ENCODE measurements around the gene CORO1A.

CORO1A gene

DNA sequence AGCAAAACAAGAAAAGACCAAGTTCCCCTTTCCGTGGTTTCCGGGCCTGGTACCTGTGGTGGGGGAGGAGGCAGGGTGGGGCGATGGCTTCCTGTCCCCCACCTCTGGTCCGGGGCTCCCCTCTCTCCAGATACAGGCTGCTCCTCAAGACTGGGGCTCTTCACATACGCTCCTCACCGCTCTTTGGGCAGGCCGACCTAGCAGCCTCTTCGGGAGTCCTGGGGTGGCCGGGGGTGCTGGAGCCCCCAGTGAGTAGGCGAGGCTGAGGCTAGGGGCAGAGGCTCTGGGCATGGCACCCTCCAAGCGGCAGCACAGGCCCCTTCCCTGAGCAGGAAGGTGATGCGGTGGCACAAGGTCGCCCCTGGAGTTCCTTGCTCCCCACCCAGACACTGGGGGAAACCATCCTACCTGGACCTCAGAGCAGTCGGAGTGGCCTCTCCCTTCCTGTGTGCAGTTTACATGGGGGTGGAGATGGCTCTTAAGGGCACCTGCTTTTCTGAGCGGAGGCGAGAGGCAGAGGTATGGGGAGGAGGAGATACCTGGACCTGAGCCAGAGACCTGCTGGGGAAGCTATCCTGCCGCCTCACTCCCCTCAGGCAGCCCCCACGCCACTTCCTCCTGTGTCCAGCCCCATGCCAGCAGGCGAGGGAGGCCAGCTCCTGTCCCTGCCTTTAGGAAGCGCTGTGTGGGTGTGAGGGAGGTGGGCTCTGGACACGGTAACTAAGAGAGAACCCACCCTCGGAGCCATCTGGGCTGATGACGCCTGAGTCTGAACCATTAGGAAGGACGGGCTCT is 891 bp downstream of the CORO1A start:
- TF ChIP-seq TAF1 (IDR thresholded peaks at IDR 0.05; ENCODE audit: borderline replicate concordance, insufficient read depth, low read length) (no peak), FOXP2 (optimal IDR thresholded peaks at IDR 0.05; ENCODE audit: borderline replicate concordance, extremely low read depth, extremely low read length, insufficient read depth) (no peak), POLR2AphosphoS5 (IDR thresholded peaks at IDR 0.05; ENCODE audit: low read depth, low read length) (no peak), SIN3A (IDR thresholded peaks at IDR 0.05; ENCODE audit: borderline replicate concordance, insufficient read depth, low read length) (no peak)
- TF ChIP-seq, protein P1, sequence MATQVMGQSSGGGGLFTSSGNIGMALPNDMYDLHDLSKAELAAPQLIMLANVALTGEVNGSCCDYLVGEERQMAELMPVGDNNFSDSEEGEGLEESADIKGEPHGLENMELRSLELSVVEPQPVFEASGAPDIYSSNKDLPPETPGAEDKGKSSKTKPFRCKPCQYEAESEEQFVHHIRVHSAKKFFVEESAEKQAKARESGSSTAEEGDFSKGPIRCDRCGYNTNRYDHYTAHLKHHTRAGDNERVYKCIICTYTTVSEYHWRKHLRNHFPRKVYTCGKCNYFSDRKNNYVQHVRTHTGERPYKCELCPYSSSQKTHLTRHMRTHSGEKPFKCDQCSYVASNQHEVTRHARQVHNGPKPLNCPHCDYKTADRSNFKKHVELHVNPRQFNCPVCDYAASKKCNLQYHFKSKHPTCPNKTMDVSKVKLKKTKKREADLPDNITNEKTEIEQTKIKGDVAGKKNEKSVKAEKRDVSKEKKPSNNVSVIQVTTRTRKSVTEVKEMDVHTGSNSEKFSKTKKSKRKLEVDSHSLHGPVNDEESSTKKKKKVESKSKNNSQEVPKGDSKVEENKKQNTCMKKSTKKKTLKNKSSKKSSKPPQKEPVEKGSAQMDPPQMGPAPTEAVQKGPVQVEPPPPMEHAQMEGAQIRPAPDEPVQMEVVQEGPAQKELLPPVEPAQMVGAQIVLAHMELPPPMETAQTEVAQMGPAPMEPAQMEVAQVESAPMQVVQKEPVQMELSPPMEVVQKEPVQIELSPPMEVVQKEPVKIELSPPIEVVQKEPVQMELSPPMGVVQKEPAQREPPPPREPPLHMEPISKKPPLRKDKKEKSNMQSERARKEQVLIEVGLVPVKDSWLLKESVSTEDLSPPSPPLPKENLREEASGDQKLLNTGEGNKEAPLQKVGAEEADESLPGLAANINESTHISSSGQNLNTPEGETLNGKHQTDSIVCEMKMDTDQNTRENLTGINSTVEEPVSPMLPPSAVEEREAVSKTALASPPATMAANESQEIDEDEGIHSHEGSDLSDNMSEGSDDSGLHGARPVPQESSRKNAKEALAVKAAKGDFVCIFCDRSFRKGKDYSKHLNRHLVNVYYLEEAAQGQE (IDR thresholded peaks at IDR 0.05; ENCODE audit: insufficient read depth in 1 of 2, low read depth in 2 of 2, low read length in 2 of 2): no peak

DNA sequence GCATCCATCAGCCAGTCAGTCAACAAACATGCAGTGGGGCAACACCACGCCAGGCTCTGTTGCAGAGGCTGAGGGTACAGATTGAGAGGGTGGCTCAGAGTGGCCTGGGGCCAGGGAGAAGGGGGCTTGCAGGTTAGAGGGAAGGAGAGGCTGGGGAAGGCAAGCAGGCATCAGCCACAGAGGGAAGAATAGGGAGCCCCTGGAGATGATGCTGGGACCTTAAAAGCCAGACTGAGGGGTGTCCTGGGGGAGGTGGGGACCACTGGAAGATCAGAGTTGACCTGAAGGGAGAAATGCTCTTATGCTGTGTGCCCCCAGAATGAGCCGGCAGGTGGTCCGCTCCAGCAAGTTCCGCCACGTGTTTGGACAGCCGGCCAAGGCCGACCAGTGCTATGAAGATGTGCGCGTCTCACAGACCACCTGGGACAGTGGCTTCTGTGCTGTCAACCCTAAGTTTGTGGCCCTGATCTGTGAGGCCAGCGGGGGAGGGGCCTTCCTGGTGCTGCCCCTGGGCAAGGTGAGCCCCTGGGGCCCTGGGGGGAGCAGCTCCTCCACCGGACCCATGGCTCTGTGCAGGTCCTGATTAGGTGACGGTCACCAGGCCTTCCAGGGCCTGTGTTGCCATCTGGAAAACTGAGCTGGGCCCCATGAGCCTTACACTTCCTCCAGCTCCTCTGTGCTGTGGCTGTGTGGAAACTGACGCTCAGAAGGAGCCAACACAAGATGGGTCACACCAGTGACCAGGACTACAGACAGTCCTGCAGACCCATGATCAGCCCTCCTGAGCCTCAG is 1.7 kb downstream of the CORO1A start:
- TF ChIP-seq SIN3A (IDR thresholded peaks at IDR 0.05; ENCODE audit: borderline replicate concordance, insufficient read depth, low read length) (no peak), POLR2AphosphoS5 (IDR thresholded peaks at IDR 0.05; ENCODE audit: low read depth, low read length) (no peak), FOXP2 (optimal IDR thresholded peaks at IDR 0.05; ENCODE audit: borderline replicate concordance, extremely low read depth, extremely low read length, insufficient read depth) (no peak), TAF1 (IDR thresholded peaks at IDR 0.05; ENCODE audit: borderline replicate concordance, insufficient read depth, low read length) (no peak)
- TF ChIP-seq, protein P1 (IDR thresholded peaks at IDR 0.05; ENCODE audit: insufficient read depth in 1 of 2, low read depth in 2 of 2, low read length in 2 of 2): no peak

DNA sequence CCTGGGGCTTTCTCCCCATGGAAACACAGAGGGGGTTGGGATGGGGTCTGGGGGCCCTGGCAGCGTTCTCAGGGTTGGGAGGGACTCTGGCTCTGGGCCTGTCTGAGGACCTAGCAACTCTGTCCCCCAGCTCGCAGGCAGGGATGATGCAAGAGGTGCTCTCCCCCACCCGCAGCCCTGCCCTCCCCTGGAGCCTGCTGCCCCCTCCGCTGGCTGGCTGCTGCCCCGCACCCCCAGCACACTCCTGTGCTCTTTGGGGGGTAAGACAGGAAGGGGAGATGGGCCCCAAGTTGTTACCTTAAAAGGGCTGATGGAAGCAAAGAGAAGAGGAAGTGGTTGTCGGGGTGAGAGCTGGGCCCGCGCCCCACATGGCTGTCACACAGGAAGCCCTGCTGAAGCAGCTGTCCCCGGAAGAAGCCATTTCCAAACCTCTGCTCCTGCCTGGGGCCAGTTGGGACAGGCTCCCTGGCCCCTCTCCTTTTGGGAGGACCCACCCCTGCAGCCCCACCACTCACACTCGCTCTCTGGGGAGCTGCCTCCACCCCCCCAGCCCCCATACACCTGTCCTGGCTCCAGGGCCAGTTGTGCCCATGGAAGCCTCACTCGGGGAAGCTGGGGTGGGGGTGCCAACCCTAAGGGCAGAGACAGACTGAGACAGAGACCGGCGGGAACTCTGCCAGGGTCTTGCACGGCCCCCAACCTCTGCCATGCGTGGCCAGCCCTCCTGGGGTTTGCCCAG is 2.5 kb downstream of the CORO1A start:
- TF ChIP-seq, protein P1 (IDR thresholded peaks at IDR 0.05; ENCODE audit: insufficient read depth in 1 of 2, low read depth in 2 of 2, low read length in 2 of 2): no peak
- TF ChIP-seq POLR2AphosphoS5 (IDR thresholded peaks at IDR 0.05; ENCODE audit: low read depth, low read length): no peak
- no peak for TF ChIP-seq SIN3A (IDR thresholded peaks at IDR 0.05; ENCODE audit: borderline replicate concordance, insufficient read depth, low read length)
- TF ChIP-seq FOXP2 (optimal IDR thresholded peaks at IDR 0.05; ENCODE audit: borderline replicate concordance, extremely low read depth, extremely low read length, insufficient read depth): no peak
- no peak for TF ChIP-seq TAF1 (IDR thresholded peaks at IDR 0.05; ENCODE audit: borderline replicate concordance, insufficient read depth, low read length)

DNA sequence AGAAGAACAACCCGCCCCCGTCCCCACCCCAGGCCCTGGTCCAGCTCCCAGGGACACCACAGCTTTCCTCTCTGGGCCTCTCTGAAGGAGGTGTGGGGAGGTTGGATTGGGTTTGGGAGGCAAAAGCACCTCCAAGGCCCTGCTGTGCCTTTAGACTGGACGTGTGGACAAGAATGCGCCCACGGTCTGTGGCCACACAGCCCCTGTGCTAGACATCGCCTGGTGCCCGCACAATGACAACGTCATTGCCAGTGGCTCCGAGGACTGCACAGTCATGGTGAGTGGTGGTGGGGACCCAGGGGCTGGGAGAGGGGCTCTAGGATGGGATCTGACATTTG is 3.0 kb downstream of the CORO1A start:
- TF ChIP-seq FOXP2 (optimal IDR thresholded peaks at IDR 0.05; ENCODE audit: borderline replicate concordance, extremely low read depth, extremely low read length, insufficient read depth) (no peak), POLR2AphosphoS5 (IDR thresholded peaks at IDR 0.05; ENCODE audit: low read depth, low read length) (no peak), SIN3A (IDR thresholded peaks at IDR 0.05; ENCODE audit: borderline replicate concordance, insufficient read depth, low read length) (no peak), TAF1 (IDR thresholded peaks at IDR 0.05; ENCODE audit: borderline replicate concordance, insufficient read depth, low read length) (no peak)
- TF ChIP-seq, protein P1 (IDR thresholded peaks at IDR 0.05; ENCODE audit: insufficient read depth in 1 of 2, low read depth in 2 of 2, low read length in 2 of 2): no peak

Data from PFSK-1 (cell line).